ELR (cell line): ENCODE results near the gene EHBP1.
A peak's percentile ranks its signal among the peaks of the same experiment; 100 is the strongest.

Experiments
- DNase-seq: peaks from one replicate; pipeline ENCODE4 v3.0.0-alpha.2; 2015; ENCODE audit warnings: low read depth

The EHBP1 gene

GRCh38 chr2:62964050-62964449, 258.5 kb downstream of the EHBP1 start:
- DNase-seq = no peak

DNA sequence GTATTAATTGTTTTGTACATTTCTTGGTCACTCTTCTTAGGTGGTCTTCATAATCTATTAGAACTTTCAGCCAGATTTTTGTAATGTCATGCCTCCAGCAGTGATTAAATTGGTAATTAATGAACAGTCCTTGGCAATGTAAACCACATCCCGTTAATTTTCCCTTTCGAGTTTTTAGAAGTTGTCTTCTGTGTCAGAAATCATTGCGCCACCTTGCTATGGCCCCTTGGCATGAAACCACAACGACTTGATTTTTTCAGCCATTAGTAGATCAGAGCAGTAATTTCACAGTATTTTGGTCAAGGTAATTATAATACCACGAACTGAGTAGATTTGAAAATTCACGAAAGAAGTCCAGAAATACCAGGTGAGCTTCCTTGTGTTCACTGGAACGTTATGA, 259.2 kb downstream of the EHBP1 start:
- no peak for DNase-seq

DNA sequence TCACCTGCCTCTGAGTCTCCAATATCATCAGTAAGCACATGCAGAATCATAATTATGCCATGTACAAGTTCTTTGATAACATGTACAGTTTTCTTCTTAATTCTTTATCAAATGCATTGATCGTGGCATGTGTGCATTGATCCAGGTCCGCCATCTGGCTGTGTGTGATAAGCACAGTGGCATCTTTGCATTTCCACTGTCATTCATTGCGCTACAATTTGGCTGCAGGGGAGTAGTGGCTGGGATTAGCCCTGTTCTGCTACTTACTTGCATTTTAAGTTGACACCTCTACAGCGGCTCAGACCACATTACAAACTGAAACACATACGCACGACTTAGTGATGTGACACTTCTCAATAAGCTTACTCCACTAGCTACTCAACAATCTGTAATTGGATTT, 261.5 kb downstream of the EHBP1 start:
- DNase-seq = no peak

GRCh38 chr2:62968168-62968567, 262.7 kb downstream of the EHBP1 start:
- no peak for DNase-seq

DNA sequence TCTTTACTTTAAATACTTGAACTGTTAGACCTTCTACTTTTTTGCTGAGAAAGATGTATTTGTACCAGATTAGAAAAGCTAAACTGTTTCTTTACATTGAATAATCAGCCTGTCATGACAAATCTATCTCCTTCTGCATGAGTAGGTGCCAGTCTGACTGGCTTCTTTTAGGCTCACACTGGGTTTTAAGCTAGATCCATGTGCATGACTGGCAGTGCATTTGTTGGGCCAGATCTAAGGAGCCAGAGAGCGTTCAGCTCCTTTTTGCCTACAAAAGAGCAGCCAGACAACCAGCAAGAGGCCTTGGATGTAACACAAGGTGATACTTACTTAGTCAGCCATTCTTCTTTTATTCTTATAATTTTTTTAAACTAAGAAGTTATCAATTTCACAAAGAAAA, 263.2 kb downstream of the EHBP1 start:
- DNase-seq = no peak

- no peak for DNase-seq
Measured at GRCh38 chr2:62971936-62972335, 266.4 kb downstream of the EHBP1 start.

DNA sequence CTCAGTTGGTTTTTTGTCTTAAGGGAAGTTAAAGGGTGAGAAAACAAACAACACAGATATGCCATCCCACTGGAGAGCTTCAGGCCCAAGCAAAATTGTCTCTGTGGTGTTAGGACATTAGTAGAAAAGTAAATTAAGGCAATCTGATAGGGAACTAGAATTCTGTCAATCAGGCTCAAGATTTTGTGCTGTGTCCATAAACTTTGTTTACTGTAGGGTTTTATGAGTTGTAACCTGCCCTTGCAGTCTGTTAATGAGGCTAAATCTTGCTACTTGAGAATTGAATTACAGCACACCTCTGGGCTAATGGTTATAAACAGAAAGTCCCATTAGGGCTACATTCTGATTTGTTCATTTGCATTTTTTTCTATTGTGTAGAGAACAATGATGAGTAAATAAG, 267.1 kb downstream of the EHBP1 start:
- DNase-seq = no peak

DNA sequence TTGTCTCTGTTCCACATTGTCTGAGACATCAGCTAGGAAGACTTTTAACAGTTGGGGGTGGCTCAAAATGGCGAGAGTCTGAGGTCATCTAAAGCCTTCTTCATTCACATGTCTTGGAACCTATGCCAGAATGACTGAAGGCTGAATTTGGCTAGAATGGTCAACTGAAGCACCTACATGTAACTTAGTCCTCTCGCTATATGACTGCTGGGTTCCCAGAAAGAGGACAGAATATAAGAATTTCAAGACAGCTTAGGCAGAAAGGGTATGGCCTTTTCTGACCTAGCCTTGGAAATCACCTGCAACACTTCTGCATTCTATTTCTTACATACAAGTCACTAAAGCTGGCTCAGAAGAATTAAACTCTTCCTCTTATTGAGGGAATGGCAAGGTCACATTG, 269.5 kb downstream of the EHBP1 start:
- DNase-seq = no peak

DNA sequence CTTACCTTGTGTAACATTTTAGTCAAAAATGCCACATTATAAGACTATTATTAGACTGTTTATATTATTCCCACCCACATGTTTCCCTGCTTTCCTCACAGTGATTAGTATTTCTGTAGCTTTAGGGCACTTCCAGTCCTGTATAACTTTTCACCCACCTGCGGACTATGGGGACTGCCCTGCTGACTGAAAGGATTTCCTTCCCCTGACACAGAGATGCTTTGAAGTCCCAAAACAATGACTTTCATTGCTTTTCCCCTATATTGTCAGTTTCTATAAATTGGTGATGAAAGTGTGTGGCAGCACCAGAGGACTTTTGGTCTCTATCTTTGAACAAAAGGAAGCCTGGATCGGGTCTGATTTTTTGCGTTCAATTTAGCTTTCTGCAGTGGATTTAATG, 286.1 kb downstream of the EHBP1 start:
- no peak for DNase-seq

DNA sequence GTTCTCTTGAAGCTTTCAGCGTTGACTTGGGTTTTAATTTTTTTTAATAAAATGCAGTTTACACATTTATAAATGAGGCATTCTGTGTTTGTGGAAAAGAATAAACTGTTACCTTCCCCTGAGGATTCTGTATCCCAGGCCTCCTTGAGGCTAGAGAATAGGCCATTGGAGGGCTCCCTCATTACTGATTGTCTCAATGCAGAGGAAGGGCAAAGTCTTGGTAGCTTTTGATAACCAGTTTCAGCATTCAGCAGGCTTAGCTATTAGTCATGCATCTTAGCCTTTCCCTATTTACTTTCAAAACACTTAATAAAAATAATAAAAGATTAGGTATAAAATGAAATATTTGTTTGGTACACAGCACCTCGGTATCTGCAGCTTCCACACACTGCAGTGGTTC, 287.0 kb downstream of the EHBP1 start:
- no peak for DNase-seq

DNA sequence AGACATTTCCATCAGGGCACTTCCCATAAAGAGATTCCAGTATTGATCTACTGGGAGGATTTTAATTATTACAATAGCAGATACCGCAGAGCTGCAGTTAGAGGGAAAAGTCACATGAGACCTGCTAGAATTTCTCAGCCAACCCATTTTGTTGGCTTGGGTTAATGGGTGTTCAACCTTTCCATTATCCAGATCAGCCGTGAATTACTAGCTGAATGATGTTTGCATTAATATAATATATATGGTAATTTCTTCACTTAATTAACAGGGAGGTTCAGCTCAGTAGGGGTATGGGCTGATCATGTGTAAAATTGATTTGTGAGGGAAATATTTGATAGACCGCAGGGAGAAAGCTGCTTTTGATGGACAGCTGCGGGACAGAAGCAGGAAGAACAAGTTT, 288.7 kb downstream of the EHBP1 start:
- no peak for DNase-seq

- DNase-seq = no peak
Measured at GRCh38 chr2:62996534-62997186, 291.1 kb downstream of the EHBP1 start.

- DNase-seq = peak; percentile 62
Measured at GRCh38 chr2:62998949-62999348, 293.4 kb downstream of the EHBP1 start.

DNA sequence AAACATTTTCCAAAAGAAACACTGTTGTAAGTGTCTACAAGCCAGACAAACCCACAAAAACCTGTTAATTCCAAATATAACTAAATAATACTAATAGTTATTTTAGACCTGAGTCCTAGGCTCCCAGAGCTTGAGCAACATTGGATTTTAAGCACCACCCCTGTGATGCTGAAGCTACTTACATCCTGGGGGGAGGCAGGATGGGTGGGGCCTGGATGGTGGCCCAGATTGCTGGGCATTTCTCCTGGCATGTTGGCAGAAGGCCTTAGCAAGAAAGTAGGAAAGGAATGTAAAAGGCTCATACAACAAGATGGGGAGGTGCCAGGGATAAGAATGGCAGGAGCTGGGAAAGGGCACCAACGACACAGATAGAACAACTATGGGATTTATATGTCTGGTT, 294.4 kb downstream of the EHBP1 start:
- DNase-seq = peak; percentile 19

- no peak for DNase-seq
Measured at GRCh38 chr2:63000801-63001200, 295.3 kb downstream of the EHBP1 start.

- DNase-seq = no peak
Measured at GRCh38 chr2:63001576-63001975, 296.1 kb downstream of the EHBP1 start.

GRCh38 chr2:63003351-63003750, 297.8 kb downstream of the EHBP1 start:
- DNase-seq = no peak

DNA sequence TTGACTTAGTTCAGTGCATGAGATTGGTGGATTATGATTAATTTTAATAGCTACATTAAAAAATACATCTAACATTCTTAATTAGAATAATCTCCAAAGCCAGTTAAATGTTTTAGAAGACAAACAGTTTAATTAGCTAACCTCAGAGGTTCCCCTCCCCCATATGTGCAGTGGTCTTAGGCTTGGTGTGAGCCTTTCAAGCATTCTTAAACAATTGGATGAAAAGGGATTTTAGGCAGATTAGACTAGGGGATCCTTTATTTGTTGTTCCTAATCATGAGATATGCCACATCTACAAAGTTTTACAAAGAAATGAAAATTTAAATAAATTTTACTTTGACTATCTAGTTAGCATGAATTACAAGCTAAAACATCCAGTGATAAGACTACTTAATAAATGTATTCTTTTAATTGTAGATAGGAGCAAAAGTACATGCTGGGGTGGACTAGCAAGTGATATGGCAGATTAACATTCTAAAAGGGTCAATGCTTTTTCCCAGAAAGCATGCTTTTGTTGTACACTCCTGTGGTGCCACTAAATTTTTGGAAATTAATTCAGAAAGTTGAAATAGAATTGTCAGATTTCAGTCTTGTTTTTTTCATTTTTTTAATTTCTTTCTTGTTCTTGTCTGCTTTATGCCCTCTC, 302.4 kb downstream of the EHBP1 start:
- no peak for DNase-seq

- DNase-seq = no peak
Measured at GRCh38 chr2:63008838-63009237, 303.3 kb downstream of the EHBP1 start.

- no peak for DNase-seq
Measured at GRCh38 chr2:63009490-63009889, 304.0 kb downstream of the EHBP1 start.

- DNase-seq = no peak
Measured at GRCh38 chr2:63012541-63012940, 307.0 kb downstream of the EHBP1 start.

GRCh38 chr2:63013438-63013837, 307.9 kb downstream of the EHBP1 start:
- no peak for DNase-seq

GRCh38 chr2:63015389-63015788, 309.9 kb downstream of the EHBP1 start:
- DNase-seq = no peak

GRCh38 chr2:63018439-63018838, 312.9 kb downstream of the EHBP1 start:
- DNase-seq = no peak
